Subcutaneous adipose tissue (tissue), 4 donors: ENCODE results near the gene GPR146. TPM values are rescaled to one million over a fixed set of nuclear protein-coding genes. Genes with fewer than 3 reads are reported as not detected.

ENCODE experiments used
- CTCF ChIP-seq: fragments of 450-650 bp; IDR thresholded peaks from one replicate; pipeline ENCODE4 v1.5.1; 2016; ENCODE audit warnings: low read depth, mild to moderate bottlenecking, control low read depth, antibody characterized with exemption, moderate library complexity
- total RNA-seq, 4 donors: library from RNA; depleted of rRNA; stranded (reverse); fragments of >200 nt; gene quantifications; one replicate each; pipeline ENCODE4 v1.1.0, GENCODE V29; 2016

The GPR146 gene
- total RNA-seq, 4 donors from 2014 or later: 44.0 to 145 (median 61.4) TPM

- no peak for TF ChIP-seq CTCF
Measured at GRCh38 chr7:1016577-1017531, 27.5 kb upstream of the GPR146 start.

- TF ChIP-seq CTCF: no peak
Measured at GRCh38 chr7:1017586-1018333, 26.6 kb upstream of the GPR146 start.

GRCh38 chr7:1018334-1018695 is 26.0 kb upstream of the GPR146 start:
- no peak for TF ChIP-seq CTCF

GRCh38 chr7:1019255-1019785 is 25.0 kb upstream of the GPR146 start:
- no peak for TF ChIP-seq CTCF

- no peak for TF ChIP-seq CTCF
Measured at GRCh38 chr7:1019789-1020610, 24.3 kb upstream of the GPR146 start.

GRCh38 chr7:1020849-1021251 is 23.5 kb upstream of the GPR146 start:
- TF ChIP-seq CTCF: no peak
